DOHH2 (cell line): ENCODE measurements around the gene SMIM23.

ENCODE experiments used
- H3F3A ChIP-seq: fragments of 200-600 bp; sonication (generic), shearing (Covaris generic); 2 replicates; pipeline ENCODE4 v1.6.0; 2016; ENCODE audit warnings: antibody characterized with exemption, mild to moderate bottlenecking; ENCODE audit not compliant: control insufficient read depth, insufficient read depth
- H3K27ac ChIP-seq: fragments of 200-600 bp; sonication (generic); 2 replicates; pipeline ENCODE4 v1.5.1; 2014; ENCODE audit warnings: low read depth, mild to moderate bottlenecking, low read length, moderate library complexity
- H3K27me3 ChIP-seq: fragments of 200-600 bp; sonication (generic); 2 replicates; pipeline ENCODE4 v1.6.1; 2014; ENCODE audit warnings: mild to moderate bottlenecking, low read length, mixed read lengths; ENCODE audit not compliant: control insufficient read depth
- H3K36me3 ChIP-seq: fragments of 200-600 bp; sonication (generic); 2 replicates; pipeline ENCODE4 v1.6.1; 2014; ENCODE audit warnings: mild to moderate bottlenecking, low read length, moderate library complexity, mixed read lengths; ENCODE audit not compliant: control insufficient read depth
- H3K4me1 ChIP-seq: fragments of 200-600 bp; sonication (generic); 2 replicates; pipeline ENCODE4 v1.6.1; 2014; ENCODE audit warnings: mild to moderate bottlenecking, low read length, mixed read lengths; ENCODE audit not compliant: control insufficient read depth
- H3K4me2 ChIP-seq: fragments of 200-600 bp; sonication (generic); 2 replicates; pipeline ENCODE4 v1.6.0; 2014; ENCODE audit warnings: mild to moderate bottlenecking, low read length, moderate library complexity
- H3K4me3 ChIP-seq: fragments of 200-600 bp; sonication (generic); 2 replicates; pipeline ENCODE4 v1.5.1; 2014; ENCODE audit warnings: mild to moderate bottlenecking, low read length, mixed read lengths
- H3K79me2 ChIP-seq: fragments of 200-600 bp; sonication (generic); 2 replicates; pipeline ENCODE4 v1.6.1; 2014; ENCODE audit warnings: mild to moderate bottlenecking, low read length, mixed read lengths; ENCODE audit not compliant: control insufficient read depth
- H3K9me2 ChIP-seq: fragments of 200-600 bp; sonication (generic); replicated peaks from 2 replicates; pipeline ENCODE4 v1.6.1; 2014; ENCODE audit warnings: mild to moderate bottlenecking, low read length, mixed read lengths; ENCODE audit not compliant: control insufficient read depth
- H3K9me3 ChIP-seq: fragments of 200-600 bp; sonication (generic); 2 replicates; pipeline ENCODE4 v1.6.1; 2014; ENCODE audit warnings: antibody characterized with exemption, low read length, mixed read lengths; ENCODE audit not compliant: control insufficient read depth, insufficient read depth
- H4K20me1 ChIP-seq: fragments of 200-600 bp; sonication (generic); 2 replicates; pipeline ENCODE4 v1.6.0; 2014; ENCODE audit warnings: low read depth, mild to moderate bottlenecking, antibody characterized with exemption, low read length, moderate library complexity; ENCODE audit not compliant: control insufficient read depth, insufficient read depth
- CTCF ChIP-seq: fragments of 200-600 bp; sonication (generic); IDR thresholded peaks from one replicate; pipeline ENCODE4 v1.5.1; 2014; ENCODE audit warnings: antibody characterized with exemption, mild to moderate bottlenecking, low read depth, low read length; ENCODE audit not compliant: poor library complexity, severe bottlenecking
- EZH2phosphoT487 ChIP-seq: fragments of 200-600 bp; sonication (generic); IDR thresholded peaks from 2 replicates; pipeline ENCODE4 v1.6.1; 2017; ENCODE audit warnings: borderline replicate concordance, mild to moderate bottlenecking, antibody characterized with exemption, low read length, moderate library complexity, mixed read lengths

Gene SMIM23

GRCh38 chr5:171739271-171739670, 46.3 kb upstream of the SMIM23 start:
- H3K4me3 ChIP-seq = no peak overlapping the region
- H3K27me3 ChIP-seq = no peaks in the 10 kb centered on the region
- H3K9me2 ChIP-seq = no peaks in the 10 kb centered on the region
- no peaks in the 10 kb centered on the region for H4K20me1 ChIP-seq
- no peaks in the 10 kb centered on the region for H3K36me3 ChIP-seq
- no peaks in the 10 kb centered on the region for H3K79me2 ChIP-seq
- H3K9me3 ChIP-seq = no peaks in the 10 kb centered on the region
- no peaks in the 10 kb centered on the region for H3F3A ChIP-seq
- H3K4me1 ChIP-seq = peaks cover 7% of the 10 kb centered on the region
- no peak overlapping the region for H3K27ac ChIP-seq
- TF ChIP-seq EZH2phosphoT487 = no peak
- no peak for TF ChIP-seq CTCF
- H3K4me2 ChIP-seq = no peak overlapping the region

- no peaks in the 10 kb centered on the region for H3K9me2 ChIP-seq
Observed at GRCh38 chr5:171743436-171744076, 42.1 kb upstream of the SMIM23 start.

GRCh38 chr5:171744264-171744663, 41.4 kb upstream of the SMIM23 start:
- no peak overlapping the region for H3K4me2 ChIP-seq
- peaks cover 3% of the 10 kb centered on the region; the same call in 1 of the 2 replicates for H3K27me3 ChIP-seq
- no peaks in the 10 kb centered on the region for H3K79me2 ChIP-seq
- peaks cover 7% of the 10 kb centered on the region for H3K4me1 ChIP-seq
- H3K9me3 ChIP-seq = no peaks in the 10 kb centered on the region
- no peak overlapping the region for H3K27ac ChIP-seq
- H3K4me3 ChIP-seq = no peak overlapping the region
- no peaks in the 10 kb centered on the region for H4K20me1 ChIP-seq
- no peaks in the 10 kb centered on the region for H3F3A ChIP-seq
- H3K36me3 ChIP-seq = no peaks in the 10 kb centered on the region
- TF ChIP-seq EZH2phosphoT487 (no peak), CTCF (no peak)
- no peaks in the 10 kb centered on the region for H3K9me2 ChIP-seq

More at GRCh38 chr5:171743436-171744076, 42.1 kb upstream of the SMIM23 start:
- no peaks in the 10 kb centered on the region for H3F3A ChIP-seq
- H3K27ac ChIP-seq = no peak overlapping the region
- no peaks in the 10 kb centered on the region for H3K36me3 ChIP-seq
- no peak overlapping the region for H3K4me3 ChIP-seq
- no peak for TF ChIP-seq EZH2phosphoT487
- TF ChIP-seq CTCF = no peak
- peaks cover 3% of the 10 kb centered on the region; the same call in 1 of the 2 replicates for H3K27me3 ChIP-seq
- no peaks in the 10 kb centered on the region for H4K20me1 ChIP-seq
- H3K79me2 ChIP-seq = no peaks in the 10 kb centered on the region
- H3K4me2 ChIP-seq = no peak overlapping the region
- H3K9me3 ChIP-seq = no peaks in the 10 kb centered on the region
- peaks cover 7% of the 10 kb centered on the region for H3K4me1 ChIP-seq

- H3K4me2 ChIP-seq = no peak overlapping the region
- no peaks in the 10 kb centered on the region for H3K36me3 ChIP-seq
- H3K27ac ChIP-seq = no peak overlapping the region
- no peaks in the 10 kb centered on the region for H3K79me2 ChIP-seq
- H3K27me3 ChIP-seq = peaks cover 3% of the 10 kb centered on the region; the same call in 1 of the 2 replicates
- H3K9me2 ChIP-seq = no peaks in the 10 kb centered on the region
- TF ChIP-seq EZH2phosphoT487 (no peak), CTCF (no peak)
- peaks cover 7% of the 10 kb centered on the region for H3K4me1 ChIP-seq
- no peak overlapping the region for H3K4me3 ChIP-seq
- no peaks in the 10 kb centered on the region for H4K20me1 ChIP-seq
- no peaks in the 10 kb centered on the region for H3F3A ChIP-seq
- H3K9me3 ChIP-seq = no peaks in the 10 kb centered on the region
Observed at GRCh38 chr5:171744882-171745281, 40.7 kb upstream of the SMIM23 start.
